22Rv1 (cell line): ENCODE results near the gene ANO8.

Source experiments
- ZFX ChIP-seq: fragments of 450-650 bp; IDR thresholded peaks from 2 replicates; pipeline ENCODE4 v1.6.1; 2017; ENCODE audit warnings: antibody characterized with exemption, borderline replicate concordance
- TF ChIP-seq, protein P1 (sequence below): fragments of 450-650 bp; IDR thresholded peaks from 2 replicates; pipeline ENCODE4 v1.5.1; 2017; ENCODE audit warnings: mild to moderate bottlenecking

DNA sequence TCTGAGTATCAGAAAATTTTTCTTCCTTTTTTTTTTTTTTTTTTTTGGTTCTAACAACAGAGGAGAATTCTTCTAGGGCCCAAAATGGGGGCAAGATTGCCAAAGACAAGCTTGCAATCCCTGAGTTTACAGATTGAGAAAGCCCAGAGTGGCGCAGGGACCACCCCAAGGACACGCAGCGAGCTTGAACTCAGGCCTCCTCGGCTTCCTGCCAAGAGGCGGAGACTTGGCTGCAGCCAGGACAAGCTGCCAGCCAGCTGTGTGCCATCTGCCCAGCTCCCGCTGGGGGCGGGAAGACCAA is 29.5 kb downstream of the ANO8 start:
- TF ChIP-seq, protein P1, sequence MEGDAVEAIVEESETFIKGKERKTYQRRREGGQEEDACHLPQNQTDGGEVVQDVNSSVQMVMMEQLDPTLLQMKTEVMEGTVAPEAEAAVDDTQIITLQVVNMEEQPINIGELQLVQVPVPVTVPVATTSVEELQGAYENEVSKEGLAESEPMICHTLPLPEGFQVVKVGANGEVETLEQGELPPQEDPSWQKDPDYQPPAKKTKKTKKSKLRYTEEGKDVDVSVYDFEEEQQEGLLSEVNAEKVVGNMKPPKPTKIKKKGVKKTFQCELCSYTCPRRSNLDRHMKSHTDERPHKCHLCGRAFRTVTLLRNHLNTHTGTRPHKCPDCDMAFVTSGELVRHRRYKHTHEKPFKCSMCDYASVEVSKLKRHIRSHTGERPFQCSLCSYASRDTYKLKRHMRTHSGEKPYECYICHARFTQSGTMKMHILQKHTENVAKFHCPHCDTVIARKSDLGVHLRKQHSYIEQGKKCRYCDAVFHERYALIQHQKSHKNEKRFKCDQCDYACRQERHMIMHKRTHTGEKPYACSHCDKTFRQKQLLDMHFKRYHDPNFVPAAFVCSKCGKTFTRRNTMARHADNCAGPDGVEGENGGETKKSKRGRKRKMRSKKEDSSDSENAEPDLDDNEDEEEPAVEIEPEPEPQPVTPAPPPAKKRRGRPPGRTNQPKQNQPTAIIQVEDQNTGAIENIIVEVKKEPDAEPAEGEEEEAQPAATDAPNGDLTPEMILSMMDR = no peak
- TF ChIP-seq ZFX = no peak
